Measurements from ENCODE around the gene NLRP11. TPM values are rescaled to one million over a fixed set of nuclear protein-coding genes. Genes with fewer than 3 reads are reported as not detected.
A peak's percentile ranks its signal among the peaks of the same experiment; 100 is the strongest.
"Not testable (repeated sequence)": the region's sequence is repeated elsewhere in the genome, so short reads cannot be mapped to it uniquely, and the experiment has no call there.

Gene NLRP11
- total RNA-seq, 1 experiment from 2014 or later: 2.4 TPM

DNA sequence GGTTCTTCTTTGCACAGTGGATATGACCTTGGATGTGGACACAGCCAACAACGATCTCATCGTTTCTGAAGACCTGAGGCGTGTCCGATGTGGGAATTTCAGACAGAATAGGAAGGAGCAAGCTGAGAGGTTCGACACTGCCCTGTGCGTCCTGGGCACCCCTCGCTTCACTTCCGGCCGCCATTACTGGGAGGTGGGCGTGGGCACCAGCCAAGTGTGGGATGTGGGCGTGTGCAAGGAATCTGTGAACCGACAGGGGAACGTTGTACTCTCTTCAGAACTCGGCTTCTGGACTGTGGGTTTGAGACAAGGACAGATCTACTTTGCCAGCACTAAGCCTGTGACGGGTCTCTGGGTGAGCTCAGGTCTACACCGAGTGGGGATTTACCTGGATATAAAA is 53.5 kb downstream of the NLRP11 start:
- DNase-seq (ENCODE audit: low spot score): peak; percentile 41

DNA sequence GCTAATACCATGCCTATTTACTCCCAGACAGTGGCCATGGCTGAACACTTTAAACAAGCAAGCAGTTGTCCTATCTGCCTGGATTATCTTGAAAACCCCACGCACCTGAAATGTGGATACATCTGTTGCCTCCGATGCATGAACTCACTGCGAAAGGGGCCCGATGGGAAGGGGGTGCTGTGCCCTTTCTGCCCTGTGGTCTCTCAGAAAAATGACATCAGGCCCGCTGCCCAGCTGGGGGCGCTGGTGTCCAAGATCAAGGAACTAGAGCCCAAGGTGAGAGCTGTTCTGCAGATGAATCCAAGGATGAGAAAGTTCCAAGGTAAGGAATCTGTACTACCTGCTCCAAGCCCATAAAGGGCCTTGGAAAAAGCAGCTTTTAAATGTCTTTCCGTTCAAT is 54.3 kb downstream of the NLRP11 start:
- peak; percentile 55 for DNase-seq (ENCODE audit: low spot score)

DNA sequence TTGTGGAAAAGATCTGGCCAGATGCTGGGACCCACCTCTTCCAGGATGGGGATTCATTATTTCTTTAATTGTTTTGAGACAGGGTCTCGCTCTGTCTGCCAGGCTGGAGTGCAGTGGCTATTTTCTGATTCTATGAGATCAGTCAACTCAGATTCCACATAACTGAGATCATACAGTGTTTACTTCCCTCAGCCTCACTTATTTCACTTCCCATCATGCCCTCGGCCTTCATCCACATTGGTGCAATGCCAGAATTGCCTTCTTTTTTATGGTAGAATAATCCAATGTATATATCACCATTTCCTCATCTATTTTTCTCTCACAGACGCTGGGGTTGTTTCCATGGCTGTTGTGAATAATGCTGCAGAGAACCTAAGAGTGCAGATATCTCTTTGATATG is 62.2 kb downstream of the NLRP11 start:
- not testable (repeated sequence) for DNase-seq (ENCODE audit: low spot score)

DNA sequence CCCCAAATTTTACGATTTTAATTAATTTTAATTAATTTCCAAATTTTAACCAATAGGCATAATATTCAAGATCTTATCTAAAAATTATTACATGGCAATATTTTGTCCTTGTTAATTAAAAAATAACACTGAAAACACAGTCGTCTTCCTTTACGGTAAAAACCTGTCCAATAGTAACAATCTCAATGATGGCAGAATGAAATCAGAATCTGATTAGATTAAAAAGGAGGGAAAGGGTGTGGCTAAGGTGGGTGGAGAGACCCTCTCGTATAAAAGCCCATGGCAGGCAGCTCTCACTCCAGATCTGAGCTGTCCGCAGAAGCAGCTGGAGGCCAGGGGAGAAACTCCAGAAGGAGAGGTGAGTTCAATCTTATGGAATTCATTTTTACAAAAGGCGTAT is 63.0 kb downstream of the NLRP11 start, which contains the start of gene RFPL4AL1:
RFPL4AL1 (plus strand) TSS at position 301 of the 400 bp plus-strand sequence. CDS start 2,687 bp downstream, outside the sequence.
- DNase-seq (ENCODE audit: low spot score): not testable (repeated sequence)

DNA sequence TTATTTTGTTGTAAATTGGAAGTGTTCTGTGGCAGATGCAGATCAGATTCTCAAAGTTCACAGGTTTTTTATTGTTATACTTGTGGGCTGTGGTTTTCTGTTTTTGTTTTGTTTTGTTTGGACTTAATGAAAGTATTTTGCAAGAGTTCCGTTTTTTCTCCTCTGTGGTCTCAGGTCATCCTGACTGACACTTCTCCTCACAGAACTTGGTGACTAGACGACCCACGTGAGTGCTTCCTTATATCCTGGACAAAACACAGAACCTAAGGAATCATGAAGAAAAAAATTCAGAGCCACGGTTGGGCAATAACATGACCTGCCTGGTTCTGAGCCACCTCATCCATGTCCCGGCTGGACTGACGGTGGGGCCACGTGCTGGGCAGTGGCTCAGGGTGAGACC is 65.3 kb downstream of the NLRP11 start:
- peak; percentile 67 for DNase-seq (ENCODE audit: low spot score)

DNA sequence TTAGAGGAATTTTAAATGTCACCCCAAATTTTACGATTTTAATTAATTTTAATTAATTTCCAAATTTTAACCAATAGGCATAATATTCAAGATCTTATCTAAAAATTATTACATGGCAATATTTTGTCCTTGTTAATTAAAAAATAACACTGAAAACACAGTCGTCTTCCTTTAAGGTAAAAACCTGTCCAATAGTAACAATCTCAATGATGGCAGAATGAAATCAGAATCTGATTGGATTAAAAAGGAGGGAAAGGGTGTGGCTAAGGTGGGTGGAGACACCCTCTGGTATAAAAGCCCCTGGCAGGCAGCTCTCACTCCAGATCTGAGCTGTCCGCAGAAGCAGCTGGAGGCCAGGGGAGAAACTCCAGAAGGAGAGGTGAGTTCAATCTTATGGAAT is 73.0 kb downstream of the NLRP11 start, which contains the start of gene RFPL4A:
RFPL4A (plus strand) TSS at position 301 of the 400 bp plus-strand sequence. CDS start 2,704 bp downstream, outside the sequence.
- DNase-seq (ENCODE audit: low spot score): not testable (repeated sequence)

DNA sequence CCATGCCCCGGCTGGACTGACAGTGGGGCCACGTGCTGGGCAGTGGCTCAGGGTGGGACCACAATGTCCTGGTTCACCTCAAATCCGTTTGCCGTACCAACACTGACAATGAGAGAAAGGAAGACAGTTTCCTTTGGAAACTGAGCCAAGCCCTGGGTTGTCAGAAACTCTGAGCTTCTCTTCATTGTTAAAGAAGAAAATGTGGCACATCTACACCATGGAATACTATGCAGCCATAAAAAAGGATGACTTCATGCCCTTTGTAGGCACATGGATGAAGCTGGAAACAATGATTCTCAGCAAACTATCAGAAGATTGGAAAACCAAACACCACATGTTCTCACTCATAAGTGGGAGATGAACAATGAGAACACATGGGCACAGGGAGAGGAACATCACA is 75.0 kb downstream of the NLRP11 start:
- DNase-seq (ENCODE audit: low spot score): not testable (repeated sequence)

DNA sequence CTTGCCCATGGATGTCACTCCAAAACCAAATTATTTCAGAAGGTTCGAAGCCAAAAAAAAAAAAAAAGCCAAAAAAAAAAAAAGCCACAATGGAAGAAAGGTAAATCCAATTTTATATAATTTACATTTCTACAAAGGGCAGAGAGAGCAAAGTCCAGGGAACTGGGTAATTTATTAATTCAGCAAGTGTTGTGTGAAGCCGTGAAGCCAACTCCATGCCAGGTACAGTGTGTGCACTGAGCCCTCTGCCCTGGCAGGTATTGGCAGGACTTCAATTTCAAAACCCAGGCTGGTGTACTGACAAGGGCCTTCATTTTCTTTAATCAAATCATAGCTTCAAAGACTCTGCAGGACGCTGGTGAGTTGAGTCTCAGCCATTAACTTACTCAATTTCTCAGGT is 78.4 kb downstream of the NLRP11 start:
- DNase-seq (ENCODE audit: low spot score): no peak

DNA sequence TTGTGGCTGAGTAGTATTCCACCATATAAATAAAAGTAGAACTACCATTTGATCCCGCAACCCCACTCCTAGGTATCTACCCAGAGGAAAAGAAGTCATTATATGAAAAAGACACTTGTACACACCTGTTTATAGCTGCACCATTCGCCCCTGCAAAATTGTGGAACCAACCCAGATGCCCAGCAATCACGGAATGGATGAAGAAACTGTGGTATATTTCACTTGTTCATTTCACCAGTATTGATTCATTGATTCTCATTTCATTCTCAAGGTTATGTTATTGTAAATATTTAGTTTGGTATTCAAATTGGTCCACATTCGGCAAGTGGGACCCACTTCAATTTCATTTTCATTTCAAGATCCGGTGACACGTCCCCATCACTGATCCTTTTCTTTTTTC is 81.1 kb downstream of the NLRP11 start:
- DNase-seq (ENCODE audit: low spot score): no peak

DNA sequence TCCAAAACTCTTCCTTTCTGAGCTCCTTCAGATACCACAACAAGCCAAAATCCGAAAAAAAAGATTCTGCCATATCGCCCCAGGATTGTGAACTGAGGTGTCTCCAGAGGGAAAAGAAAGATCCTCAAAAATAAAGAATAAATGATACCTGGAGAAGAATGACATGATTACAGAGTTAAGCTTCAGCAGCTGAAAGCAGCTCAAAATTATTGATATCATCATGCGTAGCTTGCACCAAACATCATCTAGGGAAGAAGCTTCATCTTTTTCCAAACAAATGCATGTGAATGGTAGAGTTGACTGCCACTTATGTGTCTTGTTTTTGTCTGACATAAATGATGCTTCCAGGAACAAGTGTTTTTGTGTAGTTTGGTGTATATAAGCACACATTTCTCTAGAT is 93.5 kb downstream of the NLRP11 start, which contains the start of gene NLRP9:
NLRP9 (minus strand) TSS at position 101 of the 400 bp plus-strand sequence; CDS start at position 73, 28 bp downstream.
- no peak for DNase-seq (ENCODE audit: low spot score)

Other genes with a start within 250 kb of the NLRP11 start
- 5.1 and 7.8 TPM in 2 replicates for gene FIZ1, start 232.5 kb downstream of the NLRP11 start, total RNA-seq (2014; rRNA removed; shearing (Covaris generic))
- 16.7 and 21.9 TPM in 2 replicates for gene ZNF524, start 231.7 kb downstream of the NLRP11 start, total RNA-seq (2014; rRNA removed; shearing (Covaris generic))
- 1.0 TPM in 2 replicates for gene ZNF865, start 226.4 kb downstream of the NLRP11 start, total RNA-seq (2014; rRNA removed; shearing (Covaris generic))
- 5.2 and 7.2 TPM in 2 replicates for gene ZNF784, start 207.4 kb downstream of the NLRP11 start, total RNA-seq (2014; rRNA removed; shearing (Covaris generic))
- 9.6 and 19.2 TPM in 2 replicates for gene ZNF580, start 191.0 kb downstream of the NLRP11 start, total RNA-seq (2014; rRNA removed; shearing (Covaris generic))
- gene ZNF581, start 188.3 kb downstream of the NLRP11 start, total RNA-seq (2014; rRNA removed; shearing (Covaris generic)): 28.9 and 29.5 TPM in 2 replicates
- 0.45 and 2.4 TPM in 2 replicates for gene CCDC106, start 183.8 kb downstream of the NLRP11 start, total RNA-seq (2014; rRNA removed; shearing (Covaris generic))
- gene U2AF2, start 177.0 kb downstream of the NLRP11 start, total RNA-seq (2014; rRNA removed; shearing (Covaris generic)): 95.5 and 121 TPM in 2 replicates
- 43.6 and 59.6 TPM in 2 replicates for gene EPN1, start 156.8 kb downstream of the NLRP11 start, total RNA-seq (2014; rRNA removed; shearing (Covaris generic))
- not detected in 2 replicates for gene NLRP9, start 93.6 kb downstream of the NLRP11 start, total RNA-seq (2014; rRNA removed; shearing (Covaris generic))
- gene RFPL4A, start 72.9 kb downstream of the NLRP11 start, total RNA-seq (2014; rRNA removed; shearing (Covaris generic)): 7.7 and 12.4 TPM in 2 replicates
- gene RFPL4AL1, start 62.9 kb downstream of the NLRP11 start, total RNA-seq (2014; rRNA removed; shearing (Covaris generic)): 1.8 TPM in 1 of 2 replicates, not detected in the other
- gene NLRP4, start 4.5 kb upstream of the NLRP11 start, total RNA-seq (2014; rRNA removed; shearing (Covaris generic)): 4.7 and 7.9 TPM in 2 replicates
- not detected in 2 replicates for gene NLRP13, start 100.3 kb upstream of the NLRP11 start, total RNA-seq (2014; rRNA removed; shearing (Covaris generic))
- gene NLRP8, start 115.8 kb upstream of the NLRP11 start, total RNA-seq (2014; rRNA removed; shearing (Covaris generic)): not detected in 2 replicates
- gene NLRP5, start 154.8 kb upstream of the NLRP11 start, total RNA-seq (2014; rRNA removed; shearing (Covaris generic)): 0.12 and 1.3 TPM in 2 replicates

Data from H4 (cell line).